GM19023 (cell line): ENCODE measurements around the gene INSM1.

ENCODE experiments used
- ATAC-seq: cut with Tn5 transposase; IDR thresholded peaks from one replicate; pipeline ENCODE4 v1.9.1; 2021; ENCODE audit warnings: mild to moderate bottlenecking, moderate library complexity; ENCODE audit not compliant: unreplicated experiment

The INSM1 gene

GRCh38 chr20:20391766-20392165 is 23.9 kb downstream of the INSM1 start:
- no peak for ATAC-seq

- no peak for ATAC-seq
Observed at GRCh38 chr20:20393207-20394120, 25.6 kb downstream of the INSM1 start.

- no peak for ATAC-seq
Observed at GRCh38 chr20:20395087-20395486, 27.2 kb downstream of the INSM1 start.

GRCh38 chr20:20395903-20396568 is 28.1 kb downstream of the INSM1 start:
- no peak for ATAC-seq

GRCh38 chr20:20396794-20397193 is 28.9 kb downstream of the INSM1 start:
- no peak for ATAC-seq

GRCh38 chr20:20398123-20398522 is 30.2 kb downstream of the INSM1 start:
- no peak for ATAC-seq

- no peak for ATAC-seq
Observed at GRCh38 chr20:20399531-20400500, 31.9 kb downstream of the INSM1 start.

- ATAC-seq = no peak
Observed at GRCh38 chr20:20401991-20402390, 34.1 kb downstream of the INSM1 start.

- no peak for ATAC-seq
Observed at GRCh38 chr20:20404633-20405032, 36.7 kb downstream of the INSM1 start.

GRCh38 chr20:20405623-20406022 is 37.7 kb downstream of the INSM1 start:
- ATAC-seq = no peak

GRCh38 chr20:20406306-20406705 is 38.4 kb downstream of the INSM1 start:
- no peak for ATAC-seq

GRCh38 chr20:20407891-20408805 is 40.2 kb downstream of the INSM1 start:
- ATAC-seq = no peak

GRCh38 chr20:20409331-20409730 is 41.4 kb downstream of the INSM1 start:
- ATAC-seq = no peak

- no peak for ATAC-seq
Observed at GRCh38 chr20:20410678-20411077, 42.8 kb downstream of the INSM1 start.

GRCh38 chr20:20411402-20411801 is 43.5 kb downstream of the INSM1 start:
- ATAC-seq = no peak

GRCh38 chr20:20411836-20412235 is 43.9 kb downstream of the INSM1 start:
- no peak for ATAC-seq

GRCh38 chr20:20412750-20413149 is 44.8 kb downstream of the INSM1 start:
- no peak for ATAC-seq

- ATAC-seq = no peak
Observed at GRCh38 chr20:20413810-20414281, 45.9 kb downstream of the INSM1 start.

- no peak for ATAC-seq
Observed at GRCh38 chr20:20414640-20415220, 46.8 kb downstream of the INSM1 start.
